Thoracic aorta (tissue), 2 donors: ENCODE data around the gene CHST3. TPM values are rescaled to one million over a fixed set of nuclear protein-coding genes. Genes with fewer than 3 reads are reported as not detected.

Source experiments
- ATAC-seq: fragments of 150-250 bp; one replicate; pipeline ENCODE4 v1.8.0; 2017; ENCODE audit warnings: low read depth; ENCODE audit not compliant: insufficient number of reproducible peaks, low FRiP score
- DNase-seq: peaks from one replicate; pipeline ENCODE4 v3.0.0-alpha.2; 2020; ENCODE audit warnings: low spot score
- H3K27ac ChIP-seq, 2 donors: fragments of 200-600 bp; sonication (generic); 1 replicate in 1 of 2; 2 replicates in 1 of 2; pipeline ENCODE4 v1.5.1; 2016; ENCODE audit warnings: mild to moderate bottlenecking in 2 of 2, moderate library complexity in 2 of 2
- H3K27me3 ChIP-seq: fragments of 200-600 bp; sonication (generic); replicated peaks from 2 replicates; pipeline ENCODE4 v1.6.0; 2016; ENCODE audit warnings: mild to moderate bottlenecking; ENCODE audit not compliant: insufficient read depth
- H3K36me3 ChIP-seq: fragments of 200-600 bp; sonication (generic); one replicate; pipeline ENCODE4 v1.5.1; 2016
- H3K4me1 ChIP-seq, 2 donors: fragments of 200-600 bp; sonication (generic); 1 replicate in 1 of 2; 2 replicates in 1 of 2; pipeline versions ENCODE4 v1.5.1 to v1.6.0; 2016; ENCODE audit warnings: low read depth in 2 of 2, mild to moderate bottlenecking in 1 of 2; ENCODE audit not compliant: control insufficient read depth in 1 of 2
- H3K4me3 ChIP-seq: fragments of 200-600 bp; sonication (generic); 2 replicates; pipeline ENCODE4 v1.5.1; 2016; ENCODE audit warnings: mild to moderate bottlenecking
- H3K9me3 ChIP-seq: fragments of 200-600 bp; sonication (generic); 2 replicates; pipeline ENCODE4 v1.5.1; 2016
- total RNA-seq, 2 donors: library from RNA; depleted of rRNA; stranded (reverse); fragments of >200 nt; gene quantifications; one replicate each; pipeline versions ENCODE4 v1.1.0 to v1.2.3, GENCODE V29; 2016
- TF ChIP-seq, protein P1 (sequence below): fragments of 200-600 bp; sonication (generic); IDR thresholded peaks from one replicate; pipeline ENCODE4 v1.5.1; 2019; ENCODE audit warnings: antibody characterized with exemption

Gene CHST3
- total RNA-seq, 2 donors from 2014 or later: 54.4 to 80.6 TPM

DNA sequence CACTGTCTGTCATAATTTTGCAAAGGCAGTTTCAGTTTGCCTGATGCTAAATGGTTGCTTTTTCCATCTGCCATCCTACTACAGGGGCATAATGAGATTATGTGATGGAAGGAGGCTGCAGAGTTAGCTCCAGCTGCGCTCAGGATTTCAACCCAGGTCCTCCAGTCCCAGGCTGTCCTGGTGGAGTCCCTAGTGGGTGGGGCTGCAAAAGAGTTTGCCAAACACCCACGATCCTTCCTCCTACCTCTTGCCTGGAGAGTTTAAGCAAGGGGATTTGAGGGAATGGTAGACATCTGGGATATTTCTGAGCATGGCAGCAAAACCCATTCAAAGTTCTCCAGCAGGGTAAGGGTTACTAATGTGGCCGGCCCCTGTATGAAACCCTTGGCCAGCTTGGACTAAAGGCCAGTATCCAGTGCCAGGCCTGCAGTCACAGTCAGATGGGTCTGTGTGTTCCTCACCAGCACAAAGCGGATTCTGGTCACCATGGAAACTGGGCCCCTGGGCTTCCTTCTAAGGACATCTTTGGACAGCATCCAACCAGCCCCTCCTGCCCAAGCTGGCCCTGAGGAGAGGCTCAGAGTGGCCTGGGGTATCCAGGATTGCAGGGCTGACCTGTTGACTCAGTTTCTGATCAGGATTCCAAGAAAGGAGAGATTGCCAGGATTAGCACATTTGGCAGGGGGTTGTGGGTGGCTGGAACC lies 42.7 kb upstream of the CHST3 start:
- H3K9me3 ChIP-seq: no peaks in the 10 kb centered on the region
- TF ChIP-seq, protein P1, sequence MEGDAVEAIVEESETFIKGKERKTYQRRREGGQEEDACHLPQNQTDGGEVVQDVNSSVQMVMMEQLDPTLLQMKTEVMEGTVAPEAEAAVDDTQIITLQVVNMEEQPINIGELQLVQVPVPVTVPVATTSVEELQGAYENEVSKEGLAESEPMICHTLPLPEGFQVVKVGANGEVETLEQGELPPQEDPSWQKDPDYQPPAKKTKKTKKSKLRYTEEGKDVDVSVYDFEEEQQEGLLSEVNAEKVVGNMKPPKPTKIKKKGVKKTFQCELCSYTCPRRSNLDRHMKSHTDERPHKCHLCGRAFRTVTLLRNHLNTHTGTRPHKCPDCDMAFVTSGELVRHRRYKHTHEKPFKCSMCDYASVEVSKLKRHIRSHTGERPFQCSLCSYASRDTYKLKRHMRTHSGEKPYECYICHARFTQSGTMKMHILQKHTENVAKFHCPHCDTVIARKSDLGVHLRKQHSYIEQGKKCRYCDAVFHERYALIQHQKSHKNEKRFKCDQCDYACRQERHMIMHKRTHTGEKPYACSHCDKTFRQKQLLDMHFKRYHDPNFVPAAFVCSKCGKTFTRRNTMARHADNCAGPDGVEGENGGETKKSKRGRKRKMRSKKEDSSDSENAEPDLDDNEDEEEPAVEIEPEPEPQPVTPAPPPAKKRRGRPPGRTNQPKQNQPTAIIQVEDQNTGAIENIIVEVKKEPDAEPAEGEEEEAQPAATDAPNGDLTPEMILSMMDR: no peak
- DNase-seq: peak; percentile 13
- H3K27me3 ChIP-seq: no peaks in the 10 kb centered on the region
- H3K36me3 ChIP-seq: no peaks in the 10 kb centered on the region
- ATAC-seq: no peak
- H3K4me3 ChIP-seq: no peak overlapping the region
- peaks cover 12 to 35% of the 10 kb centered on the region in 2 donors for H3K4me1 ChIP-seq
- no peak overlapping the region for H3K27ac ChIP-seq

DNA sequence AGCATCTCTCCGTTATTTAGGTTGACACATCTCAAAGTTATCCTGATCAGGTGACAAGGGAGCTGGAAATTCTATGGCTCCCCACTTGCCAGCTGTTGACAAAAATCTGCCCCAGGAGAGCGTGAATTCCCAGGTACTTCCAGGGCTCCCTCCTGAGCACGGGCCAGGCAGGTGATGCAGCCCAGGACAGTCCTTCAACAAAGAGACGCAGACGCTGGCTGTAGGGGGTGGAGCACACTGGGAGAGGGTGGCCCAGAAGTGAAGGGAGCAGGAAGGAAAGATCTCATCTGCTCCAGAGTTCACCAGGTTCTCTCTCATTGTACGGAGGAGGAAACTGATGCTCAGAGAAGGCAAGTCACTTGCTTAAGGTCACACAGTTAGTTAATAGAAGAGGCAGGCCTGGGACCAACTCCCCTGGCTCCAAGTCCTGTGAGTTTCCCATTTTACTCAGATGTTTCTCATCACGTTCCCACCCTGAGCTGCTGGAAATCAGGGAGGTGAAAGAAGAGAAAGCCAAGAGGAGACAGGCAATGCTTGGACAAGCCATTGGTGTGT lies 41.0 kb upstream of the CHST3 start:
- Histone ChIP-seq H3K27me3 (no peaks in the 10 kb centered on the region), H3K36me3 (no peaks in the 10 kb centered on the region), H3K4me3 (no peak overlapping the region), H3K9me3 (no peaks in the 10 kb centered on the region), H3K27ac (no peak overlapping the region), H3K4me1 (peaks cover 12 to 35% of the 10 kb centered on the region in 2 donors)
- ATAC-seq (no peak), DNase-seq (no peak)
- TF ChIP-seq, protein P1: no peak

DNA sequence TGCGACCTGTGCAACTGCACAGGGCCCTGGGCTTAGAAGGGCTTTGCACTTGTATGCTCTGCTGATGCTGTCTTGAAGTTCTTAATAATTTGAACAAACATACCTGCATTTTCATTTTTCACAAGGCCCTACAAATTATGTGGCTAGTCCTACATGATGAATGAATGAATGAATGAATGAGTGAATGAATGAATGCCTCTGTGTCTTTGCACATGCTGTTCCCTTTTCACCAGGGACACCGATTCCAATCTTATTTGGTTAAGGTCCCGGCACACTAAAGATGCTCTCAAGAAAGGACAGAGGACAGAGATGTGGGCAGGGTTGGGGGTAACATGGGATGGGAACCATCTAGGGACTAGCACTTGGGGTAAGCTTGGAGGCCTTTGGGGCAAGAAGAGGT lies 39.4 kb upstream of the CHST3 start:
- Histone ChIP-seq H3K4me3 (no peak overlapping the region), H3K27ac (no peak overlapping the region), H3K9me3 (no peaks in the 10 kb centered on the region), H3K27me3 (no peaks in the 10 kb centered on the region), H3K4me1 (peaks cover 12 to 33% of the 10 kb centered on the region in 2 donors), H3K36me3 (no peaks in the 10 kb centered on the region)
- TF ChIP-seq, protein P1: no peak
- DNase-seq: no peak
- ATAC-seq: no peak

DNA sequence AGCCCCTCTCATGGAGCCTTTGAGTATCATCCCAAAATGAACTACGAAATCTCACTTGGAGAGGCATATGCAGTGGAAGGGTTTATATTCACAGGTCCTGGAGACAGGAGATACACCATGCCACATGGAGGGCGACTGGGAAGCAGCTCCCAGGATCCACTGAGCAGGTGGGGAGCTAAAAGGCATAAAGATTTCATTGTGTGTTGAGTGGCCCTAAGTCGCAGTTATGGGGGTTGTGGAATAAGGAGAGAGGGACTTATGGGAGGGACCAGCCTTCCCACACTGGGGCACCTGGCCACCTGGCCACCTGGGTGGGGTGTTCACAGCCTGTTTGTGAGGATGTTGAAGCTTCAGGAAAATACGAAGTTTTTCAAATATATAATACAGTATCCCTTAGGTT lies 37.0 kb upstream of the CHST3 start:
- Histone ChIP-seq H3K4me1 (peaks cover 0 to 10% of the 10 kb centered on the region in 2 donors), H3K27ac (no peak overlapping the region), H3K9me3 (no peaks in the 10 kb centered on the region), H3K27me3 (no peaks in the 10 kb centered on the region), H3K4me3 (no peak overlapping the region), H3K36me3 (no peaks in the 10 kb centered on the region)
- ATAC-seq (no peak), DNase-seq (no peak)
- TF ChIP-seq, protein P1: no peak

DNA sequence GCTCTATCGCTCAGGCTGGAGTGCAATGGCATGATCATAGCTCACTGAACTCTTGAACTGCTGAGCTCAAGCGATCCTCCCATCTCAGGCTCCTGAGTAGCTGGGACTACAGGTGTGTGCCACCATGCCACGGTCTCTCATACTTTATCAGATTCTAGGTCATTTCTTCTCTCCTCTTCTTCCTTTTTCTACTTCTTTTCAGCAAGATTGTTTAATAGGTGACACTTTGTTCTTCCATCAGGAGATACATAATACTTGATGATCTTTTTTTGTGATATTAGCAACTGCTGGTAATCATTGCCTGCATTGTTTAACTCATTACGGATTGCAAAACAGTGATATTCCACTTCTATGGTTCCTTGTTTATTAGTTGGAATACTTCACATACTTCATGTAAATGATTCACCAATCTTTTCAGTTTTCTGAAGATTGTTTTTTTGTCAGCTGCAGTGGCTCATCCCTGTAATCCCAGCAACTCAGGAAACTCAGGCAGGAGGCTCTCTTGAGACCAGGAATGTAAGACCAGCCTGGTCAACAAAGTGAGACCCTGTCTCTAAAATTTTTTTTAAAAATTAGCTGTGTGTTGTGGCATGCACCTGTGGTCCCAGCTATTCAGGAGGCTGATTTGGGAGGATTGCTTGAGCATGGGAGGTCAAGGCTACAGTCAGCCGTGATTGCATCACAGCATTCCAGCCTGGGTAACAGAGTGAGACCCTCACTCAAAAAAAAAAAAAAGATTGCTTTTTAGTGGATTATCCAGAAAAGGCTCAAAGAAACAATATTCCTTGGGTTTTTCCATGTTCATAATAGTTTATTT lies 36.2 kb upstream of the CHST3 start:
- Histone ChIP-seq H3K9me3 (no peaks in the 10 kb centered on the region), H3K36me3 (no peaks in the 10 kb centered on the region), H3K4me3 (no peak overlapping the region), H3K27me3 (no peaks in the 10 kb centered on the region), H3K4me1 (peaks cover 0 to 2% of the 10 kb centered on the region in 2 donors), H3K27ac (no peak overlapping the region)
- TF ChIP-seq, protein P1: no peak
- DNase-seq (no peak), ATAC-seq (no peak)
